Epithelial cell of proximal tubule (primary cell): ENCODE data around the gene DDX10. TPM values are rescaled to one million over a fixed set of nuclear protein-coding genes. Genes with fewer than 3 reads are reported as not detected.
"Not testable (repeated sequence)": the region's sequence is repeated elsewhere in the genome, so short reads cannot be mapped to it uniquely, and the experiment has no call there.

Experiments used
- DNase-seq: peaks from one replicate; pipeline ENCODE4 v3.0.0-alpha.2; 2011; ENCODE audit warnings: low read depth
- H3K4me3 ChIP-seq: 2 replicates; pipeline ENCODE4 v1.5.1; 2011; ENCODE audit warnings: low read depth, mild to moderate bottlenecking, low read length
- CTCF ChIP-seq: conservative IDR thresholded peaks from 2 replicates; pipeline ENCODE4 v1.5.1; 2012; ENCODE audit warnings: low read depth, mild to moderate bottlenecking, low read length
- total RNA-seq: library from RNA; depleted of rRNA; stranded (reverse); fragments of >200 nt; gene quantifications from 2 replicates; pipeline ENCODE4 v1.2.3, GENCODE V29; 2015

The DDX10 gene
- total RNA-seq, 1 donor from 2014 or later, result 28.9 TPM

GRCh38 chr11:108636222-108636621, 28.6 kb upstream of the DDX10 start:
- DNase-seq, result no peak
- TF ChIP-seq CTCF, result no peak
- H3K4me3 ChIP-seq, result no peak overlapping the region

- DNase-seq, result no peak
- TF ChIP-seq CTCF, result no peak
- no peak overlapping the region for H3K4me3 ChIP-seq
Measured at GRCh38 chr11:108639146-108639545, 25.7 kb upstream of the DDX10 start.

GRCh38 chr11:108641752-108642151, 23.1 kb upstream of the DDX10 start:
- not testable (repeated sequence) for DNase-seq, H3K4me3 ChIP-seq

- DNase-seq, result no peak
- TF ChIP-seq CTCF, result no peak
- H3K4me3 ChIP-seq, result no peak overlapping the region
Measured at GRCh38 chr11:108643974-108644373, 20.9 kb upstream of the DDX10 start.

- H3K4me3 ChIP-seq, result no peak overlapping the region
- DNase-seq, result no peak
- TF ChIP-seq CTCF, result no peak
Measured at GRCh38 chr11:108645970-108646369, 18.9 kb upstream of the DDX10 start.

- no peak for DNase-seq
- no peak overlapping the region for H3K4me3 ChIP-seq
- TF ChIP-seq CTCF, result no peak
Measured at GRCh38 chr11:108647387-108647700, 17.5 kb upstream of the DDX10 start.

- DNase-seq, result no peak
- TF ChIP-seq CTCF, result peak; percentile 95
- no peak overlapping the region for H3K4me3 ChIP-seq
Measured at GRCh38 chr11:108647701-108648527, 17.0 kb upstream of the DDX10 start.
